HG03378 (cell line): Measurements from ENCODE around the gene IFITM1.
"Not testable (repeated sequence)": the region's sequence is repeated elsewhere in the genome, so short reads cannot be mapped to it uniquely, and the experiment has no call there.

Source experiments
- ATAC-seq: cut with Tn5 transposase; IDR thresholded peaks from one replicate; pipeline ENCODE4 v1.9.1; 2021; ENCODE audit warnings: mild to moderate bottlenecking, moderate library complexity; ENCODE audit not compliant: unreplicated experiment

Gene IFITM1

GRCh38 chr11:293852-294661, 19.8 kb upstream of the IFITM1 start:
- no peak for ATAC-seq

GRCh38 chr11:294780-295179, 19.1 kb upstream of the IFITM1 start:
- no peak for ATAC-seq

GRCh38 chr11:295351-296170, 18.3 kb upstream of the IFITM1 start:
- no peak for ATAC-seq

- no peak for ATAC-seq
These were observed 17.4 kb upstream of the IFITM1 start for GRCh38 chr11:296171-297050.

GRCh38 chr11:297051-297585, 16.7 kb upstream of the IFITM1 start:
- ATAC-seq: no peak

- no peak for ATAC-seq
These were observed 16.0 kb upstream of the IFITM1 start for GRCh38 chr11:297586-298405.

- no peak for ATAC-seq
These were observed 15.3 kb upstream of the IFITM1 start for GRCh38 chr11:298406-299065.

- ATAC-seq: no peak
These were observed 14.6 kb upstream of the IFITM1 start, which contains the start of gene IFITM5 for GRCh38 chr11:299081-299891. Gene IFITM5 (minus strand): TSS chr11:299526. CDS start chr11:299490, 36 bp downstream.

- ATAC-seq: no peak
These were observed 13.7 kb upstream of the IFITM1 start for GRCh38 chr11:299951-300735.

- no peak for ATAC-seq
These were observed 10.5 kb upstream of the IFITM1 start for GRCh38 chr11:303363-303762.

- no peak for ATAC-seq
These were observed 9.8 kb upstream of the IFITM1 start for GRCh38 chr11:304061-304506.

- ATAC-seq: no peak
These were observed 8.7 kb upstream of the IFITM1 start for GRCh38 chr11:304915-305843.

- ATAC-seq: no peak
These were observed 8.0 kb upstream of the IFITM1 start for GRCh38 chr11:305844-306211.

- no peak for ATAC-seq
These were observed 7.0 kb upstream of the IFITM1 start for GRCh38 chr11:306645-307371.

GRCh38 chr11:307766-308708, 5.8 kb upstream of the IFITM1 start, which contains the start of gene IFITM2:
Gene IFITM2 (plus strand): TSS chr11:307816. CDS start chr11:308193, 377 bp downstream.
- ATAC-seq: not testable (repeated sequence)
